Measurements from ENCODE around the gene PTPN23.

Gene PTPN23

GRCh38 chr3:47421741-47422649, 41.2 kb downstream of the PTPN23 start:
- no peak for DNase-seq

GRCh38 chr3:47422743-47423142, 41.9 kb downstream of the PTPN23 start:
- DNase-seq, result no peak

- DNase-seq, result no peak
Observed at GRCh38 chr3:47423548-47424145, 42.8 kb downstream of the PTPN23 start.

GRCh38 chr3:47424434-47425382, 43.9 kb downstream of the PTPN23 start:
- DNase-seq, result no peak

GRCh38 chr3:47425383-47425778, 44.6 kb downstream of the PTPN23 start:
- DNase-seq, result no peak

- DNase-seq, result no peak
Observed at GRCh38 chr3:47425959-47426358, 45.1 kb downstream of the PTPN23 start.

GRCh38 chr3:47427866-47428265, 47.0 kb downstream of the PTPN23 start:
- DNase-seq, result no peak

- DNase-seq, result no peak
Observed at GRCh38 chr3:47428662-47429061, 47.8 kb downstream of the PTPN23 start.

- DNase-seq, result no peak
Observed at GRCh38 chr3:47429476-47430270, 48.9 kb downstream of the PTPN23 start.

GRCh38 chr3:47430606-47431005, 49.8 kb downstream of the PTPN23 start:
- DNase-seq, result no peak

- no peak for DNase-seq
Observed at GRCh38 chr3:47431225-47431624, 50.4 kb downstream of the PTPN23 start.

GRCh38 chr3:47432673-47433072, 51.9 kb downstream of the PTPN23 start:
- DNase-seq, result no peak

GRCh38 chr3:47433796-47434195, 53.0 kb downstream of the PTPN23 start:
- no peak for DNase-seq

- DNase-seq, result no peak
Observed at GRCh38 chr3:47434849-47435248, 54.0 kb downstream of the PTPN23 start.

GRCh38 chr3:47436180-47436579, 55.4 kb downstream of the PTPN23 start:
- DNase-seq, result no peak

GRCh38 chr3:47440131-47440530, 59.3 kb downstream of the PTPN23 start:
- DNase-seq, result no peak

GRCh38 chr3:47441796-47442551, 61.2 kb downstream of the PTPN23 start:
- no peak for DNase-seq

GRCh38 chr3:47443611-47443995, 62.8 kb downstream of the PTPN23 start:
- DNase-seq, result no peak

- DNase-seq, result no peak
Observed at GRCh38 chr3:47444103-47444502, 63.3 kb downstream of the PTPN23 start.

GRCh38 chr3:47452453-47453215, 71.8 kb downstream of the PTPN23 start:
- DNase-seq, result no peak

All from NCI-H226 (cell line).